Psoas muscle (tissue), 8 donors: ENCODE measurements around the gene TBC1D22A. TPM values are rescaled to one million over a fixed set of nuclear protein-coding genes. Genes with fewer than 3 reads are reported as not detected.

ENCODE experiments used
- ATAC-seq, 4 donors: fragments of 200-7000 bp; cut with Tn5 transposase; one replicate each; pipeline ENCODE4 v1.9.1; 2020; ENCODE audit warnings: moderate library complexity in 3 of 4, mild to moderate bottlenecking in 2 of 4
- DNase-seq, 2 donors: peaks; one replicate each; pipeline ENCODE4 v3.0.0-alpha.2; 2020
- H3K27ac ChIP-seq: fragments of 200-600 bp; one replicate; pipeline ENCODE4 v1.8.0; 2022
- H3K27me3 ChIP-seq, 3 donors: fragments of 200-600 bp in 1 of 3; one replicate each; pipeline versions ENCODE4 v1.6.1 to v1.8.0; 2013 to 2022; ENCODE audit warnings: low read length in 2 of 3, mild to moderate bottlenecking in 2 of 3, moderate library complexity in 1 of 3; ENCODE audit not compliant: insufficient read depth in 3 of 3
- H3K36me3 ChIP-seq, 2 donors: fragments of 200-600 bp in 1 of 2; one replicate each; pipeline versions ENCODE4 v1.6.1 to v1.8.0; 2013 to 2022; ENCODE audit warnings: low read depth in 1 of 2, mild to moderate bottlenecking in 1 of 2, moderate library complexity in 1 of 2; ENCODE audit not compliant: insufficient read depth in 1 of 2
- H3K4me1 ChIP-seq: fragments of 200-600 bp; one replicate; pipeline ENCODE4 v1.8.0; 2022
- H3K4me3 ChIP-seq: fragments of 200-600 bp; one replicate; pipeline ENCODE4 v1.8.0; 2022; ENCODE audit warnings: mild to moderate bottlenecking
- H3K9me3 ChIP-seq: fragments of 200-600 bp; one replicate; pipeline ENCODE4 v1.8.0; 2022
- CTCF ChIP-seq: fragments of 200-600 bp; IDR thresholded peaks from one replicate; pipeline ENCODE4 v1.8.0; 2022; ENCODE audit warnings: antibody characterized with exemption
- WGBS, 3 donors: extraction: QIAGEN DNeasy Blood & Tissue Kit; methylation state at CpG; one replicate each; pipeline versions ENCODE4 v1.1.6 to v1.1.7; 2013; 5-methylcytosine and 5-hydroxymethylcytosine counted together
- intact Hi-C, 2 donors: fragments of 100-400 bp; cut with DNase I; formaldehyde crosslinking; loops; one replicate each; pipeline versions ENCODE4 v1.11.0 to v1.14.2; 2022
- polyA plus RNA-seq, 3 donors: library from polyadenylated mRNA; stranded (reverse); fragments of 200-250 nt; gene quantifications; one replicate each; pipeline ENCODE4 v1.2.3, GENCODE V29; 2013
- total RNA-seq, 4 donors: library from RNA; stranded (reverse); fragmentation: NEBNext Ultra II Directional in 2 of 4; extraction: Animal tissue kit (Norgen Biotek cat#: 25700) in 2 of 4; gene quantifications; one replicate each; pipeline versions ENCODE4 v1.2.1 to v1.2.4, GENCODE V29; 2021 to 2023
- donor health status: healthy with polysubstance abuse.
- donor health status: DM: no; HTN: no; CAD: no; lungs with moderate emphysema.
- donor health status: Bipolar disorder and iron deficiency.
- donor health status: healthy.
- donor health status: DM: yes; HTN: yes; CAD: no.
- donor health status: DM: no; HTN: no; CAD: no.
- donor health status: DM: no; HTN: no; CAD: no.
- donor health status: DM: yes; HTN: yes; CAD: no.

Gene TBC1D22A
- total and polyA plus RNA-seq, 7 donors: 11.7 to 25.0 (median 18.9) TPM

GRCh38 chr22:46893281-46894020 is 131.0 kb downstream of the TBC1D22A start:
- H3K27ac ChIP-seq: no peak overlapping the region
- intact Hi-C loops: no loop called here
- no peaks in the 10 kb centered on the region for H3K9me3 ChIP-seq
- no peak for TF ChIP-seq CTCF
- DNase-seq: no peak
- no peaks in the 10 kb centered on the region for H3K27me3 ChIP-seq
- peaks cover 0 to 29% of the 10 kb centered on the region in 2 donors for H3K36me3 ChIP-seq
- WGBS, 3 donors: 86 to 89% (median 87%) methylated on average over 10 of the region's 10 CpGs
- no peaks in the 10 kb centered on the region for H3K4me1 ChIP-seq
- ATAC-seq: no peak
- no peak overlapping the region for H3K4me3 ChIP-seq

- Histone ChIP-seq H3K4me3 (no peak overlapping the region), H3K27me3 (no peaks in the 10 kb centered on the region), H3K27ac (no peak overlapping the region), H3K36me3 (peaks cover 0 to 29% of the 10 kb centered on the region in 2 donors), H3K4me1 (no peaks in the 10 kb centered on the region), H3K9me3 (no peaks in the 10 kb centered on the region)
- WGBS, 3 donors: 61 to 64% (median 63%) methylated on average over 12 of the region's 12 CpGs
- ATAC-seq (no peak), DNase-seq (no peak)
- intact Hi-C loops: no loop called here
- TF ChIP-seq CTCF: no peak
Measured at GRCh38 chr22:46894081-46894671, 131.7 kb downstream of the TBC1D22A start.

GRCh38 chr22:46894851-46895640 is 132.6 kb downstream of the TBC1D22A start:
- no peak for DNase-seq

GRCh38 chr22:46895753-46896152 is 133.3 kb downstream of the TBC1D22A start:
- no peak overlapping the region for H3K4me3 ChIP-seq
- H3K4me1 ChIP-seq: no peaks in the 10 kb centered on the region
- no peaks in the 10 kb centered on the region for H3K27me3 ChIP-seq
- DNase-seq: no peak
- H3K36me3 ChIP-seq: peaks cover 0 to 29% of the 10 kb centered on the region in 2 donors
- 67 to 80% (median 78%) methylated on average over 11 of the region's 11 CpGs for WGBS, 3 donors
- no peak for TF ChIP-seq CTCF
- no peak overlapping the region for H3K27ac ChIP-seq
- ATAC-seq: no peak
- H3K9me3 ChIP-seq: no peaks in the 10 kb centered on the region
- intact Hi-C loops: no loop called here

More at GRCh38 chr22:46894851-46895640, 132.6 kb downstream of the TBC1D22A start:
- no peak for ATAC-seq
- Histone ChIP-seq H3K27me3 (no peaks in the 10 kb centered on the region), H3K9me3 (no peaks in the 10 kb centered on the region), H3K4me1 (no peaks in the 10 kb centered on the region), H3K27ac (no peak overlapping the region), H3K36me3 (peaks cover 0 to 29% of the 10 kb centered on the region in 2 donors), H3K4me3 (no peak overlapping the region)
- intact Hi-C loops: no loop called here
- 95 to 97% (median 96%) methylated on average over 15 of the region's 15 CpGs for WGBS, 3 donors
- TF ChIP-seq CTCF: no peak
